Colonic mucosa (tissue), 4 donors: ENCODE data around the gene PRDM15. TPM values are rescaled to one million over a fixed set of nuclear protein-coding genes. Genes with fewer than 3 reads are reported as not detected.

ENCODE experiments used
- DNase-seq: peaks from one replicate; pipeline ENCODE4 v3.0.0-alpha.2; 2020
- H3K27ac ChIP-seq: fragments of 200-600 bp; one replicate; pipeline ENCODE4 v1.8.0; 2021
- H3K27me3 ChIP-seq: fragments of 200-600 bp; one replicate; pipeline ENCODE4 v1.8.0; 2021
- H3K36me3 ChIP-seq: fragments of 200-600 bp; one replicate; pipeline ENCODE4 v1.8.0; 2021
- H3K4me1 ChIP-seq: fragments of 200-600 bp; one replicate; pipeline ENCODE4 v1.8.0; 2021; ENCODE audit warnings: mild to moderate bottlenecking
- H3K4me3 ChIP-seq: fragments of 200-600 bp; one replicate; pipeline ENCODE4 v1.8.0; 2021
- H3K9ac ChIP-seq, 2 donors: one replicate each; pipeline ENCODE4 v1.7.0; 2013; ENCODE audit warnings: control low read depth in 2 of 2, low read depth in 2 of 2, low read length in 2 of 2
- H3K9me3 ChIP-seq: fragments of 200-600 bp; one replicate; pipeline ENCODE4 v1.8.0; 2021
- intact Hi-C: fragments of 100-400 bp; cut with DNase I; formaldehyde crosslinking; loops from one replicate; pipeline ENCODE4 v1.14.1; 2022
- total RNA-seq, 2 donors: library from RNA; stranded (reverse); fragmentation: NEBNext Ultra II Directional in 1 of 2; extraction: Animal tissue kit (Norgen Biotek cat#: 25700) in 1 of 2; gene quantifications; one replicate each; pipeline ENCODE4 v1.2.1, GENCODE V29; 2021
- TF ChIP-seq, protein P1 (sequence below): fragments of 200-600 bp; IDR thresholded peaks from one replicate; pipeline ENCODE4 v1.8.0; 2022; ENCODE audit warnings: antibody characterized with exemption, mild to moderate bottlenecking
- donor health status: healthy.
- donor health status: DM: no; HTN: no; CAD: no.
- donor health status: DM: no; HTN: no; CAD: no.

PRDM15 gene
- total RNA-seq, 2 donors from 2014 or later, result 3.2 to 6.3 TPM

DNA sequence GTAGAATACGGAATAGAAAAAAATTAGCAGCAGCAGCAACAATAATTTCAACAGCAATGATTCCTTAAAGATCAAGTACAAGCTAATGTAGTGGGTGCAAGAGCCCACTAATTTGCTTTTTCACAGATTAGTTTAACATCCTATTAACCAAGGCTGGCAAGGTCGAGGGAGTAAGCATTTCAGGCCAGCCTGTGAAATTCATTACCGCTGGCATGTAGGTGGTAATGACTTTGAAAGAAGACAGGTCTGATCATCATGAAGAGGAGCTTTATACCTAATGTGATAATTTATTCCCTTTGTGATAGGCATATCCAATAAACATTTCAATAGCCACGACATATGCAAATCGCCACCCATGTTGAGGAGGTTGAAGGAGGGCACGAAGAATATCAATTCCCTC is 11.2 kb upstream of the PRDM15 start:
- Histone ChIP-seq H3K27me3 (no peaks in the 10 kb centered on the region), H3K9me3 (no peaks in the 10 kb centered on the region), H3K36me3 (no peaks in the 10 kb centered on the region), H3K4me1 (no peaks in the 10 kb centered on the region), H3K4me3 (no peak overlapping the region), H3K9ac (no peak overlapping the region), H3K27ac (no peak overlapping the region)
- intact Hi-C loops, result no loop called here
- DNase-seq, result no peak
- TF ChIP-seq, protein P1, sequence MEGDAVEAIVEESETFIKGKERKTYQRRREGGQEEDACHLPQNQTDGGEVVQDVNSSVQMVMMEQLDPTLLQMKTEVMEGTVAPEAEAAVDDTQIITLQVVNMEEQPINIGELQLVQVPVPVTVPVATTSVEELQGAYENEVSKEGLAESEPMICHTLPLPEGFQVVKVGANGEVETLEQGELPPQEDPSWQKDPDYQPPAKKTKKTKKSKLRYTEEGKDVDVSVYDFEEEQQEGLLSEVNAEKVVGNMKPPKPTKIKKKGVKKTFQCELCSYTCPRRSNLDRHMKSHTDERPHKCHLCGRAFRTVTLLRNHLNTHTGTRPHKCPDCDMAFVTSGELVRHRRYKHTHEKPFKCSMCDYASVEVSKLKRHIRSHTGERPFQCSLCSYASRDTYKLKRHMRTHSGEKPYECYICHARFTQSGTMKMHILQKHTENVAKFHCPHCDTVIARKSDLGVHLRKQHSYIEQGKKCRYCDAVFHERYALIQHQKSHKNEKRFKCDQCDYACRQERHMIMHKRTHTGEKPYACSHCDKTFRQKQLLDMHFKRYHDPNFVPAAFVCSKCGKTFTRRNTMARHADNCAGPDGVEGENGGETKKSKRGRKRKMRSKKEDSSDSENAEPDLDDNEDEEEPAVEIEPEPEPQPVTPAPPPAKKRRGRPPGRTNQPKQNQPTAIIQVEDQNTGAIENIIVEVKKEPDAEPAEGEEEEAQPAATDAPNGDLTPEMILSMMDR, result no peak

GRCh38 chr21:41888749-41889376 is 9.7 kb upstream of the PRDM15 start:
- intact Hi-C loops, result no loop called here
- Histone ChIP-seq H3K9me3 (no peaks in the 10 kb centered on the region), H3K27me3 (no peaks in the 10 kb centered on the region), H3K27ac (no peak overlapping the region), H3K4me3 (no peak overlapping the region), H3K36me3 (no peaks in the 10 kb centered on the region), H3K9ac (no peak overlapping the region), H3K4me1 (no peaks in the 10 kb centered on the region)
- DNase-seq, result no peak
- TF ChIP-seq, protein P1, result no peak

DNA sequence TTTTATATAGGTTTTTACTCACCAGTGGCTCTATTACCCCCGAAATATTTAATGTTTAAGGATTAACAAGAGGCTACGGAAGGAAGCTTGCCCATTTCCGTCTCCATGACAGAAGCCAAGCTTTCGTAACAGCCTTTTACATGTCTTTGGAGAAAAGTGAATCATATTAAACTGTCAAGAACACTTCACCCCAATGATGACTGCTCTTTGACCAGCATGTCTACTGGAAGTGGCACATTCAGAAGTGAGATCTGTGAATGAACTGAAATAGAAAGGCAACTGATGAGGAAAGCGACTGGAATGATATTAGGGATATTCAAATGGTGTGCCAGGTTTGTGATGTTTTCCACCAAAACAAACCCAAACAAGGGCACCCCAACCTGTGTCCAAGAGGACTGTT is 8.5 kb upstream of the PRDM15 start:
- Histone ChIP-seq H3K4me1 (no peaks in the 10 kb centered on the region), H3K9ac (no peak overlapping the region), H3K27ac (no peak overlapping the region), H3K4me3 (no peak overlapping the region), H3K36me3 (no peaks in the 10 kb centered on the region), H3K27me3 (no peaks in the 10 kb centered on the region), H3K9me3 (no peaks in the 10 kb centered on the region)
- TF ChIP-seq, protein P1, result no peak
- intact Hi-C loops, result no loop called here
- DNase-seq, result no peak

DNA sequence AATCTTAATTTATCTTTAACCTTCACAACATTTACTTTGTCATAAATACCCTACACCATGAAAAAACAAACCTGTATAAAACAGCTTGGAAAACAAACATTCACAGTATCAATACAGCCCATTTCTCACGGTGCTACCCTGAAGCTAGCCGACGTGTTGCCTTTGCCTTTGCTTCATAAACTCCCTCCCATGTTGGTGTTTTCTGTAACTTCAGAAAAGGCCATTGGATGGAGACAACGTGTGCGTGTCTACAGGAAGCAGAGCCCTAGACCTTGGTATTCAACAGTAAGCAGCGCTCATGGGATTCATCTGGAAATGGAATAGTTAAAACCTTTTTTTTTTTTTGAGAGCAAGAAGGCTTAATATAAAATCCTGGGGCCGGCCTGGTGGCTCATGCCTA is 7.2 kb upstream of the PRDM15 start:
- Histone ChIP-seq H3K4me3 (no peak overlapping the region), H3K9me3 (no peaks in the 10 kb centered on the region), H3K4me1 (no peaks in the 10 kb centered on the region), H3K27ac (no peak overlapping the region), H3K36me3 (no peaks in the 10 kb centered on the region), H3K27me3 (no peaks in the 10 kb centered on the region), H3K9ac (no peak overlapping the region)
- TF ChIP-seq, protein P1, result no peak
- DNase-seq, result no peak
- intact Hi-C loops, result no loop called here

DNA sequence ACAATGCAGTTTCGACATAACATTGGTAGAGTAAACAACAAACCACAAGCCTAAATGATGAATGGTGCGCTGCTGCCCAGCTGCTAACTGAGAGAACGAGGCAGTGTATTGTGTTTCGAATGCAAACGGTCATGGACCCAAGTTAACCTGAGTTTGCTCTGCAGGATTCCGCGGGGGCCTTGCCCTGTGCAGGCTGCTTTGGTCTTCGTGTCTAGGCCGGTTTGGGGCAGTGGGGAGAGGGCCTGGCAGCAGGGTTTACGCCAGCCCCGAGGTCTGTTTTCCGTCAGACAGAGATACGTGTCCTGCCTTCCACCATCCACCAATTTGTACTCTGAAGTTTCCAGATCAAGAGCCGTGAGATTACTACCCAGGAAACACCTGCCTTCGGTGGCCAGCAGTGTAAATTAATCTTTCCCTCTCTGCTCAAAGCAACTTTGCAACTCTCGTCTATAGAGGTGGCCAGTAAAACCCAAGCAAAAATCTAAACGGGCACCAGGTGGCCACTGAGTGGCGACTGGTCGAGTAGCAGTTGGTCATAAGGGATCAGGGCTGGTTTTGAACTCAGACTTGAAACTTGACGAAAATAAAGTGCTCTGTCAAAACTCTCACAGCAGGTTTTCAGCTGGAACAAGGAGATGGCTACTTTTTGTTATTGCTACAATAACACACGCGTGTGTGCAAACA is 6.3 kb upstream of the PRDM15 start:
- Histone ChIP-seq H3K9me3 (no peaks in the 10 kb centered on the region), H3K27ac (no peak overlapping the region), H3K4me1 (no peaks in the 10 kb centered on the region), H3K9ac (no peak overlapping the region), H3K36me3 (no peaks in the 10 kb centered on the region), H3K4me3 (no peak overlapping the region), H3K27me3 (no peaks in the 10 kb centered on the region)
- TF ChIP-seq, protein P1, result no peak
- intact Hi-C loops, result no loop called here
- DNase-seq, result no peak
